Pancreas (tissue), 10 donors: Measurements from ENCODE around the gene PDE4B. TPM values are rescaled to one million over a fixed set of nuclear protein-coding genes. Genes with fewer than 3 reads are reported as not detected.

Experiments used
- ATAC-seq, 4 donors: fragments of 200-7000 bp; cut with Tn5 transposase; one replicate each; pipeline versions ENCODE4 v1.8.0 to v1.9.1; 2020; ENCODE audit warnings: mild to moderate bottlenecking in 4 of 4, moderate library complexity in 4 of 4
- DNase-seq, 6 donors: peaks; one replicate each; pipeline ENCODE4 v3.0.0-alpha.2; 2020
- FAIRE-seq: peaks from 2 replicates; lab custom pipeline; 2012; peaks lifted over from hg19 to GRCh38; lab: Jason Lieb, UNC
- H3K27ac ChIP-seq, 4 donors: fragments of 200-600 bp; sonication (generic); 1 replicate in 3 of 4; 2 replicates in 1 of 4; pipeline versions ENCODE4 v1.5.0 to v1.8.0; 2020
- H3K27me3 ChIP-seq, 4 donors: fragments of 200-600 bp; one replicate each; pipeline ENCODE4 v1.8.0; 2021
- H3K36me3 ChIP-seq, 3 donors: fragments of 200-600 bp; sonication (generic) in 1 of 3; one replicate each; pipeline versions ENCODE4 v1.5.0 to v1.8.0; 2020 to 2021
- H3K4me1 ChIP-seq, 3 donors: fragments of 200-600 bp; one replicate each; pipeline ENCODE4 v1.8.0; 2021
- H3K4me3 ChIP-seq, 4 donors: fragments of 200-600 bp; sonication (generic) in 2 of 4; one replicate each; pipeline versions ENCODE4 v1.5.0 to v1.8.0; 2020 to 2021
- H3K9me3 ChIP-seq, 4 donors: fragments of 200-600 bp; one replicate each; pipeline ENCODE4 v1.8.0; 2021
- CTCF ChIP-seq, 4 donors: fragments of 200-600 bp; sonication (generic) in 3 of 4; IDR thresholded peaks; one replicate each; pipeline versions ENCODE4 v1.5.0 to v1.8.0; 2021; ENCODE audit warnings: antibody characterized with exemption in 4 of 4
- WGBS, 2 donors: extraction: QIAGEN DNeasy Blood & Tissue Kit; methylation state at CpG; one replicate each; pipeline ENCODE4 v1.1.7; 2013; 5-methylcytosine and 5-hydroxymethylcytosine counted together
- intact Hi-C, 3 donors: fragments of 100-400 bp; cut with DNase I; formaldehyde crosslinking; loops; one replicate each; pipeline versions ENCODE4 v1.11.1 to v1.14.2; 2022
- polyA plus RNA-seq, 2 donors: library from polyadenylated mRNA; stranded (reverse); fragments of 200-250 nt; gene quantifications; one replicate each; pipeline ENCODE4 v1.2.3, GENCODE V29; 2013
- total RNA-seq, 6 donors: library from RNA; stranded (reverse); fragmentation: NEBNext Ultra II Directional in 4 of 6; extraction: Animal tissue kit (Norgen Biotek cat#: 25700) in 4 of 6; gene quantifications; one replicate each; pipeline versions ENCODE4 v1.2.1 to v1.2.4, GENCODE V29; 2021 to 2023
- donor health status: healthy with polysubstance abuse.
- donor health status: DM: no; HTN: no; CAD: no; lungs with moderate emphysema.
- donor health status: DM: no; HTN: no; CAD: no.
- donor health status: control.
- donor health status: control.
- donor health status: Bipolar disorder and iron deficiency.
- donor health status: DM: yes; HTN: yes; CAD: no.
- donor health status: DM: no; HTN: no; CAD: no.
- donor health status: DM: no; HTN: no; CAD: no.
- donor health status: DM: yes; HTN: yes; CAD: no.

PDE4B gene
- total and polyA plus RNA-seq, 8 donors, result 0.23 to 3.7 (median 0.92) TPM

GRCh38 chr1:66381621-66382275 is 589.1 kb downstream of the PDE4B start:
- Histone ChIP-seq H3K4me1 (no peaks in the 10 kb centered on the region), H3K4me3 (no peak overlapping the region), H3K36me3 (no peaks in the 10 kb centered on the region), H3K27me3 (no peaks in the 10 kb centered on the region), H3K9me3 (no peaks in the 10 kb centered on the region), H3K27ac (no peak overlapping the region)
- DNase-seq, result no peak
- 77 to 80% methylated on average over 9 of the region's 9 CpGs for WGBS, 2 donors
- ATAC-seq, result no peak
- FAIRE-seq, result no peak
- intact Hi-C loops, result no loop called here
- TF ChIP-seq CTCF (IDR thresholded peaks at IDR 0.05), result no peak

- Histone ChIP-seq H3K4me1 (no peaks in the 10 kb centered on the region), H3K27ac (no peak overlapping the region), H3K27me3 (no peaks in the 10 kb centered on the region), H3K36me3 (no peaks in the 10 kb centered on the region), H3K4me3 (no peak overlapping the region), H3K9me3 (no peaks in the 10 kb centered on the region)
- FAIRE-seq (no peak), ATAC-seq (no peak), DNase-seq (no peak)
- intact Hi-C loops, result no loop called here
- TF ChIP-seq CTCF (IDR thresholded peaks at IDR 0.05), result no peak
- WGBS, 2 donors, result 87% methylated on average over 5 of the region's 5 CpGs
These were observed 590.5 kb downstream of the PDE4B start for GRCh38 chr1:66383168-66383567.

GRCh38 chr1:66383611-66384010 is 590.9 kb downstream of the PDE4B start:
- no peak overlapping the region for H3K27ac ChIP-seq
- intact Hi-C loops, result no loop called here
- 90 to 96% methylated on average over 1 of the region's 1 CpG for WGBS, 2 donors

GRCh38 chr1:66384258-66384921 is 591.7 kb downstream of the PDE4B start:
- intact Hi-C loops, result no loop called here
- no peak for FAIRE-seq

More at GRCh38 chr1:66383611-66384010, 590.9 kb downstream of the PDE4B start:
- no peak for FAIRE-seq
- Histone ChIP-seq H3K9me3 (no peaks in the 10 kb centered on the region), H3K4me3 (no peak overlapping the region), H3K36me3 (no peaks in the 10 kb centered on the region), H3K4me1 (no peaks in the 10 kb centered on the region), H3K27me3 (no peaks in the 10 kb centered on the region)
- ATAC-seq, result no peak
- no peak for TF ChIP-seq CTCF (IDR thresholded peaks at IDR 0.05)
- DNase-seq, result no peak

More at GRCh38 chr1:66384258-66384921, 591.7 kb downstream of the PDE4B start:
- Histone ChIP-seq H3K4me1 (no peaks in the 10 kb centered on the region), H3K27ac (no peak overlapping the region), H3K9me3 (no peaks in the 10 kb centered on the region), H3K36me3 (no peaks in the 10 kb centered on the region), H3K27me3 (no peaks in the 10 kb centered on the region), H3K4me3 (no peak overlapping the region)
- no peak for TF ChIP-seq CTCF (IDR thresholded peaks at IDR 0.05)
- DNase-seq, result no peak
- WGBS, 2 donors, result 69 to 82% methylated on average over 1 of the region's 1 CpG
- no peak for ATAC-seq
